MM.1S (cell line): Measurements from ENCODE around the gene DLEC1.

Experiments
- EZH2 ChIP-seq: fragments of 300-600 bp; sonication (generic); optimal IDR thresholded peaks from 2 replicates; pipeline ENCODE3; 2017; ENCODE audit warnings: low read depth, mild to moderate bottlenecking, antibody characterized with exemption, low read length, mixed read lengths
- EZH2phosphoT487 ChIP-seq: fragments of 300-600 bp; sonication (generic); IDR thresholded peaks from 2 replicates; pipeline ENCODE4 v1.6.1; 2018; ENCODE audit warnings: antibody characterized with exemption, low read length
- TF ChIP-seq, protein P1 (sequence below): fragments of 300-600 bp; sonication (generic); IDR thresholded peaks from 2 replicates; pipeline ENCODE4 v1.5.1; 2016; ENCODE audit warnings: antibody characterized with exemption, low read length, mixed read lengths

DNA sequence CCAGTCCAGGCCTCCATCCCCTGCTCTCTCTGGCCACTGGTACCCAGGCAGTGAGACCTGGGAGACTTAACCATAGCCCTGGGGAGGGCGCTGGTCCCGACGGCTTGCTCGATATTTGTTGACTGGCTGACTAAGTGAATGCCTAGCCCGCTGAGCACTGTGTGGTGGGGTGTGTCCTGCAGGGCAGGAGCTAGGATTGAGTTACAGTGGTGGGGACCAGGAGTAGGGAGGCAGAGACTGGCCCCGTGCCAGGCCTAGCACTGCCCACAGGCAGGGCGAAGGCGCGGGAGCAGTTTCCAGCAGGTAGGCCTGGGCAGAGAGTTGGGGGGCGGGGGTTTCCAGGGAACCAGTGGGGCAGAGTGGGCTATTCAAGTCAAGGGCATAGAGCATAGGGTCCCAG is 48.5 kb upstream of the DLEC1 start, which contains the start of gene VILL:
- TF ChIP-seq EZH2 (no peak), EZH2phosphoT487 (no peak)
- TF ChIP-seq, protein P1, sequence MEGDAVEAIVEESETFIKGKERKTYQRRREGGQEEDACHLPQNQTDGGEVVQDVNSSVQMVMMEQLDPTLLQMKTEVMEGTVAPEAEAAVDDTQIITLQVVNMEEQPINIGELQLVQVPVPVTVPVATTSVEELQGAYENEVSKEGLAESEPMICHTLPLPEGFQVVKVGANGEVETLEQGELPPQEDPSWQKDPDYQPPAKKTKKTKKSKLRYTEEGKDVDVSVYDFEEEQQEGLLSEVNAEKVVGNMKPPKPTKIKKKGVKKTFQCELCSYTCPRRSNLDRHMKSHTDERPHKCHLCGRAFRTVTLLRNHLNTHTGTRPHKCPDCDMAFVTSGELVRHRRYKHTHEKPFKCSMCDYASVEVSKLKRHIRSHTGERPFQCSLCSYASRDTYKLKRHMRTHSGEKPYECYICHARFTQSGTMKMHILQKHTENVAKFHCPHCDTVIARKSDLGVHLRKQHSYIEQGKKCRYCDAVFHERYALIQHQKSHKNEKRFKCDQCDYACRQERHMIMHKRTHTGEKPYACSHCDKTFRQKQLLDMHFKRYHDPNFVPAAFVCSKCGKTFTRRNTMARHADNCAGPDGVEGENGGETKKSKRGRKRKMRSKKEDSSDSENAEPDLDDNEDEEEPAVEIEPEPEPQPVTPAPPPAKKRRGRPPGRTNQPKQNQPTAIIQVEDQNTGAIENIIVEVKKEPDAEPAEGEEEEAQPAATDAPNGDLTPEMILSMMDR, result no peak
